A673 (cell line): Measurements from ENCODE around the gene KRT34. TPM values are rescaled to one million over a fixed set of nuclear protein-coding genes. Genes with fewer than 3 reads are reported as not detected.

Source experiments
- BruUV-seq: library from RNA; stranded (reverse); fragments of 400-500 nt; replicated peaks from 2 replicates; lab custom pipeline; 2021; lab: Mats Ljungman, UMichigan
- CTCF ChIA-PET: fragments of 300-600 bp; sonication (Branson Sonifier 250); formaldehyde crosslinking; loops from one replicate; lab custom pipeline; 2022; ENCODE audit warnings: antibody characterized with exemption; lab: Charles Lee
- POLR2A ChIA-PET: fragments of 300-600 bp; sonication (Branson Sonifier 250); formaldehyde crosslinking; loops from one replicate; lab custom pipeline; 2022; ENCODE audit warnings: antibody characterized with exemption; ENCODE audit not compliant: low non-redundant PET; lab: Charles Lee
- DNase-seq: peaks from one replicate; pipeline ENCODE4 v3.0.0-alpha.2; 2015; ENCODE audit warnings: low spot score
- H3K27ac ChIP-seq: fragments of 200-600 bp; sonication (generic); 2 replicates; pipeline ENCODE4 v1.5.1; 2016; ENCODE audit warnings: mixed run types, low read depth, mild to moderate bottlenecking, mixed read lengths, antibody characterized with exemption, low read length; ENCODE audit not compliant: poor library complexity, severe bottlenecking
- H3K27me3 ChIP-seq: fragments of 200-600 bp; sonication (generic); replicated peaks from 2 replicates; pipeline ENCODE4 v1.6.1; 2017; ENCODE audit warnings: mixed run types, low read depth, mild to moderate bottlenecking, mixed read lengths, antibody characterized with exemption, low read length; ENCODE audit not compliant: insufficient read depth, poor library complexity
- H3K36me3 ChIP-seq: fragments of 200-600 bp; sonication (generic); 2 replicates; pipeline ENCODE4 v1.6.1; 2016; ENCODE audit warnings: mixed run types, mild to moderate bottlenecking, mixed read lengths, antibody characterized with exemption, low read length; ENCODE audit not compliant: insufficient read depth, poor library complexity, severe bottlenecking
- H3K4me1 ChIP-seq: fragments of 200-600 bp; sonication (generic); 2 replicates; pipeline ENCODE4 v1.6.1; 2017; ENCODE audit warnings: mixed run types, mild to moderate bottlenecking, mixed read lengths, antibody characterized with exemption, low read length; ENCODE audit not compliant: insufficient read depth, poor library complexity, severe bottlenecking
- H3K4me3 ChIP-seq: fragments of 200-600 bp; sonication (generic); 2 replicates; pipeline ENCODE4 v1.5.1; 2016; ENCODE audit warnings: low read depth, mixed run types, mild to moderate bottlenecking, mixed read lengths, low read length; ENCODE audit not compliant: poor library complexity, severe bottlenecking
- H3K9me3 ChIP-seq: fragments of 200-600 bp; sonication (generic); 2 replicates; pipeline ENCODE4 v1.6.1; 2016; ENCODE audit warnings: mixed run types, low read depth, mild to moderate bottlenecking, mixed read lengths, antibody characterized with exemption, low read length; ENCODE audit not compliant: poor library complexity, severe bottlenecking
- CTCF ChIP-seq: fragments of 300-800, 200-600 bp; sonication (generic); conservative IDR thresholded peaks from 2 replicates; pipeline ENCODE4 v1.5.1; 2017; ENCODE audit warnings: low read depth, mild to moderate bottlenecking, antibody characterized with exemption, low read length, moderate library complexity, mixed read lengths
- EZH2 ChIP-seq: fragments of 200-600 bp; sonication (generic); IDR thresholded peaks from 2 replicates; pipeline ENCODE4 v1.6.1; 2017; ENCODE audit warnings: borderline replicate concordance, low read depth, mild to moderate bottlenecking, mixed read lengths, antibody characterized with exemption, low read length; ENCODE audit not compliant: poor library complexity, severe bottlenecking
- intact Hi-C: fragments of 100-400 bp; cut with micrococcal nuclease; formaldehyde crosslinking; loops from one replicate; pipeline ENCODE4 v1.10.0; 2022; ENCODE audit not compliant: unreplicated experiment
- total RNA-seq: library from RNA; stranded (reverse); gene quantifications from 2 replicates; pipeline ENCODE4 v1.2.3, GENCODE V29; 2021

KRT34 gene
- total RNA-seq, 1 experiment from 2014 or later = not detected

GRCh38 chr17:41390411-41390938 is 8.4 kb upstream of the KRT34 start:
- peaks cover 2% of the 10 kb centered on the region for H3K9me3 ChIP-seq
- ChIA-PET CTCF (no interaction called here), POLR2A (interaction anchor here (1.1 kb wide), 1 partner anchor 298 kb away, joined by 4 read pairs; the partner anchor contains the start of gene EIF1)

GRCh38 chr17:41387670-41388069 is 5.6 kb upstream of the KRT34 start:
- H3K9me3 ChIP-seq = peaks cover 2% of the 10 kb centered on the region
- DNase-seq = no peak
- H3K27ac ChIP-seq = no peak overlapping the region
- no peaks in the 10 kb centered on the region for H3K27me3 ChIP-seq
- ChIA-PET POLR2A (no interaction called here), CTCF (no interaction called here)
- intact Hi-C loops = no loop called here
- H3K36me3 ChIP-seq = no peaks in the 10 kb centered on the region
- no peak overlapping the region for H3K4me3 ChIP-seq
- BruUV-seq = no TSS peak
- no peaks in the 10 kb centered on the region for H3K4me1 ChIP-seq
- TF ChIP-seq EZH2 (no peak), CTCF (no peak)

More at GRCh38 chr17:41390411-41390938, 8.4 kb upstream of the KRT34 start:
- H3K27ac ChIP-seq = no peak overlapping the region
- no peaks in the 10 kb centered on the region for H3K27me3 ChIP-seq
- BruUV-seq = no TSS peak
- no peak for DNase-seq
- intact Hi-C loops = no loop called here
- no peaks in the 10 kb centered on the region for H3K36me3 ChIP-seq
- no peak overlapping the region for H3K4me3 ChIP-seq
- no peaks in the 10 kb centered on the region for H3K4me1 ChIP-seq
- TF ChIP-seq EZH2 (no peak), CTCF (no peak)

GRCh38 chr17:41386227-41386626 is 4.1 kb upstream of the KRT34 start:
- H3K27me3 ChIP-seq = no peaks in the 10 kb centered on the region
- H3K4me3 ChIP-seq = no peak overlapping the region
- TF ChIP-seq CTCF (no peak), EZH2 (no peak)
- H3K27ac ChIP-seq = no peak overlapping the region
- peaks cover 2% of the 10 kb centered on the region for H3K9me3 ChIP-seq
- no peak for DNase-seq
- BruUV-seq = no TSS peak
- CTCF ChIA-PET = no interaction called here
- POLR2A ChIA-PET = no interaction called here
- intact Hi-C loops = no loop called here
- no peaks in the 10 kb centered on the region for H3K4me1 ChIP-seq
- H3K36me3 ChIP-seq = no peaks in the 10 kb centered on the region
